ENCODE measurements around the gene PPIL1. TPM values are rescaled to one million over a fixed set of nuclear protein-coding genes. Genes with fewer than 3 reads are reported as not detected.

PPIL1 gene
- 34.3 TPM for total RNA-seq

GRCh38 chr6:36874443-36875249 lies at the start of gene PPIL1:
Gene PPIL1 (minus strand): TSS chr6:36874803. CDS start chr6:36874772, 31 bp downstream.

GRCh38 chr6:36885461-36886401 lies 11.1 kb upstream of the PPIL1 start, which contains the start of gene C6orf89:
Gene C6orf89 (plus strand): TSS chr6:36885952. CDS start chr6:36899445, 13,493 bp downstream.

GRCh38 chr6:36838896-36839748 lies 35.5 kb downstream of the PPIL1 start, which contains the start of gene CPNE5:
Gene CPNE5 (minus strand): TSS chr6:36839444. CDS start chr6:36839377, 67 bp downstream.

Other genes starting within 250 kb of the PPIL1 start
- gene CDKN1A, start 196.1 kb downstream of the PPIL1 start, total RNA-seq = 24.5 TPM
- gene RAB44, start 177.0 kb downstream of the PPIL1 start, total RNA-seq = 0.33 TPM
- gene CPNE5, start 35.4 kb downstream of the PPIL1 start, total RNA-seq = 10.8 TPM
- gene C6orf89, start 11.1 kb upstream of the PPIL1 start, total RNA-seq = 42.4 TPM
- gene PI16, start 79.9 kb upstream of the PPIL1 start, total RNA-seq = 154 TPM
- 175 TPM for gene MTCH1, start 111.4 kb upstream of the PPIL1 start, total RNA-seq
- 13.2 TPM for gene FGD2, start 130.9 kb upstream of the PPIL1 start, total RNA-seq